Measurements from ENCODE around the gene RGS9BP. TPM values are rescaled to one million over a fixed set of nuclear protein-coding genes. Genes with fewer than 3 reads are reported as not detected.
"Not testable (repeated sequence)": the region's sequence is repeated elsewhere in the genome, so short reads cannot be mapped to it uniquely, and the experiment has no call there.

Gene RGS9BP
- total RNA-seq, 2 experiments from 2014 or later, result 0.14 TPM; not detected in 1

DNA sequence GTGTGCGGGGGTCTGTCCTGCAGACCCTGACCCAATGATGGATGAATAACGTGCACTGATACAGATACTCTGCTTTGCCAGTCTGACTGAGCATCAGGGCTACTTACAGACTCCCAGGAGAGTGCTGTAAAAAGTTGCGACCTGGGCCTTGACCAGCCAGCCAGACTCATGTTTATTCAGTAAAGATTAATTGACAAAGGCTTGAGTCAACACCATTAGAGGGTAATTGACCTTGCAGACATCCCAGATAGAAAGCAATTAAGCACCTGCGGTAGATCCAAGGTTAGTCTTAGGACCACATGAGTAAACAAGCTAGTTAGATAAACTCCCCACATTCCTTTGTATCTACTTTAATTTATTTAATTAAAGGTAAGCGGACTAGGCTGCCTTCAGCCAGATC is 26.4 kb downstream of the RGS9BP start:
- Mint-ChIP-seq H3K27ac (no peak overlapping the region), H3K9me3 (peaks cover 3% of the 10 kb centered on the region), H3K36me3 (ENCODE audit: low read depth) (peaks cover 89% of the 10 kb centered on the region), H3K4me3 (no peak overlapping the region), H3K4me1 (ENCODE audit: low read depth) (peaks cover 32% of the 10 kb centered on the region), H3K27me3 (no peaks in the 10 kb centered on the region)
- DNase-seq (no peak), ATAC-seq (ENCODE audit: poor library complexity) (no peak)
- TF ChIP-seq, protein P1, sequence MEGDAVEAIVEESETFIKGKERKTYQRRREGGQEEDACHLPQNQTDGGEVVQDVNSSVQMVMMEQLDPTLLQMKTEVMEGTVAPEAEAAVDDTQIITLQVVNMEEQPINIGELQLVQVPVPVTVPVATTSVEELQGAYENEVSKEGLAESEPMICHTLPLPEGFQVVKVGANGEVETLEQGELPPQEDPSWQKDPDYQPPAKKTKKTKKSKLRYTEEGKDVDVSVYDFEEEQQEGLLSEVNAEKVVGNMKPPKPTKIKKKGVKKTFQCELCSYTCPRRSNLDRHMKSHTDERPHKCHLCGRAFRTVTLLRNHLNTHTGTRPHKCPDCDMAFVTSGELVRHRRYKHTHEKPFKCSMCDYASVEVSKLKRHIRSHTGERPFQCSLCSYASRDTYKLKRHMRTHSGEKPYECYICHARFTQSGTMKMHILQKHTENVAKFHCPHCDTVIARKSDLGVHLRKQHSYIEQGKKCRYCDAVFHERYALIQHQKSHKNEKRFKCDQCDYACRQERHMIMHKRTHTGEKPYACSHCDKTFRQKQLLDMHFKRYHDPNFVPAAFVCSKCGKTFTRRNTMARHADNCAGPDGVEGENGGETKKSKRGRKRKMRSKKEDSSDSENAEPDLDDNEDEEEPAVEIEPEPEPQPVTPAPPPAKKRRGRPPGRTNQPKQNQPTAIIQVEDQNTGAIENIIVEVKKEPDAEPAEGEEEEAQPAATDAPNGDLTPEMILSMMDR (IDR thresholded peaks at IDR 0.05), result no peak
- Histone ChIP-seq H3K27ac (ENCODE audit: low read depth in 1 of 2, low read length in 2 of 2) (no peak overlapping the region), H3K36me3 (ENCODE audit: insufficient read depth, low read length) (peaks cover 24% of the 10 kb centered on the region), H3K4me1 (ENCODE audit: insufficient read depth, low read length) (no peaks in the 10 kb centered on the region), H3K4me3 (ENCODE audit: low read length) (no peak overlapping the region), H3K9me3 (ENCODE audit: control insufficient read depth in 1 of 2, insufficient read depth in 1 of 2, low read length in 2 of 2) (peaks cover 11 to 25% of the 10 kb centered on the region in 2 experiments), H3K27me3 (ENCODE audit: control insufficient read depth in 1 of 2, insufficient read depth in 2 of 2, low read length in 2 of 2) (no peaks in the 10 kb centered on the region)
- intact Hi-C loops (cut with DNase I, micrococcal nuclease), result no loop called here
- ChIA-PET CTCF (no interaction called here), POLR2A (interaction anchor here (1.5 kb wide), 1 partner anchor 10 kb away, joined by 4 read pairs; the partner anchor contains the start of gene NUDT19)

DNA sequence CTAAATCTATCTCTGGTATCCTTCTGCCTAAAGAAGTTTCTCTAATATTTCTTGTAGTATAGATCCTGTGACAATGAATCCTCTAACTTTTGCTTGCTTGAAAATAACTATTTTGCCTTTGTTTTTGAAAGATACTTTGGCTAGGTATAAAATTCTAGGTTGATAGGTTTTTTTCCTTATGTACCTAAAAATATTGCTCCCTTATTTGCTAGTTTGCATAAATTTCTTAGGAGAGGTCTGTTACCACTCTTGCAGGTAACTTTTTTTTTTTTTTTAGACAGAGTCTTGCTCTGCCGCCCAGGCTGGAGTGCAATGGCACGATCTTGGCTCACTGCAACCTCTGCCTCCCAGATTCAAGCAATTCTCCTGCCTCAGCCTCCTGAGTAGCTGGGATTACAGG is 28.4 kb downstream of the RGS9BP start:
- CTCF ChIA-PET; ATAC-seq (ENCODE audit: poor library complexity); H3K27ac Mint-ChIP-seq; intact Hi-C loops (cut with DNase I, micrococcal nuclease); H3K27me3 Mint-ChIP-seq; H3K4me3 ChIP-seq (ENCODE audit: low read length); H3K27ac ChIP-seq (ENCODE audit: low read depth in 1 of 2, low read length in 2 of 2); H3K27me3 ChIP-seq (ENCODE audit: control insufficient read depth in 1 of 2, insufficient read depth in 2 of 2, low read length in 2 of 2); H3K9me3 Mint-ChIP-seq; H3K4me3 Mint-ChIP-seq; DNase-seq: not testable (repeated sequence)
- Mint-ChIP-seq H3K36me3 (ENCODE audit: low read depth) (peaks cover 79% of the 10 kb centered on the region), H3K4me1 (ENCODE audit: low read depth) (peaks cover 26% of the 10 kb centered on the region)
- POLR2A ChIA-PET, result interaction anchor here (1.4 kb wide), 1 partner anchor 12 kb away, joined by 4 read pairs; the partner anchor contains the start of gene NUDT19
- Histone ChIP-seq H3K9me3 (ENCODE audit: control insufficient read depth in 1 of 2, insufficient read depth in 1 of 2, low read length in 2 of 2) (peaks cover 11 to 25% of the 10 kb centered on the region in 2 experiments), H3K36me3 (ENCODE audit: insufficient read depth, low read length) (peaks cover 15% of the 10 kb centered on the region), H3K4me1 (ENCODE audit: insufficient read depth, low read length) (peaks cover 10% of the 10 kb centered on the region)

DNA sequence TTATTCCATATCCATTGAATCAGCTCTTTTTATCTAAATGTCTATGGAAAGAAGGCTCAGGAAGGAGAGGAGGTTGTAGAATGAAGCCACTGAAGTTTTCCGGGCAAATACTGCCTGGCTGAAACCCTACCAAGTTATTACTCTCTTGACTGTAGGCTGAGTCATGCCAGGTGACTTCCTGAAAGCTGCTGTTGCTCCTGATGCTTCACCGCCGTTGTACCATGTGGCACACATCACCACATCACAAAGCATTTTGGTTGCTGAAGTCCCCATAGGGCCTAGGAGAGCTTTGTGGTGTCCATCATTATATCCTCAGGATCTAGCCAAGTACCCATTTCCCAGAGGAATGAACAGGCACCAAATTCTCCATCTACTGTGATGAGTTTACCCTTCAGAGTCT is 32.8 kb downstream of the RGS9BP start:
- peaks cover 21% of the 10 kb centered on the region for H3K36me3 ChIP-seq (ENCODE audit: insufficient read depth, low read length)
- H3K9me3 Mint-ChIP-seq, result peaks cover 3% of the 10 kb centered on the region
- no peak overlapping the region for H3K27ac ChIP-seq (ENCODE audit: low read depth in 1 of 2, low read length in 2 of 2)
- DNase-seq, result peak in 9 of 14 experiments; percentile 9 to 52 (median 41)
- H3K9me3 ChIP-seq (ENCODE audit: control insufficient read depth in 1 of 2, insufficient read depth in 1 of 2, low read length in 2 of 2), result peaks cover 5 to 15% of the 10 kb centered on the region in 2 experiments
- peaks cover 11% of the 10 kb centered on the region for H3K4me1 Mint-ChIP-seq (ENCODE audit: low read depth)
- TF ChIP-seq, protein P1 (IDR thresholded peaks at IDR 0.05), result no peak
- ATAC-seq (ENCODE audit: poor library complexity), result peak; percentile 75
- intact Hi-C loops (cut with DNase I, micrococcal nuclease), result no loop called here
- no peaks in the 10 kb centered on the region for H3K27me3 ChIP-seq (ENCODE audit: control insufficient read depth in 1 of 2, insufficient read depth in 2 of 2, low read length in 2 of 2)
- H3K4me3 Mint-ChIP-seq, result no peak overlapping the region
- ChIA-PET CTCF (no interaction called here), POLR2A (interaction anchor here (0.8 to 1.2 kb wide), 2 partner anchors 25 to 33 kb away, joined by 3 read pairs; partner anchors contain the start of gene ANKRD27)
- peaks cover 10% of the 10 kb centered on the region for H3K4me1 ChIP-seq (ENCODE audit: insufficient read depth, low read length)
- H3K27me3 Mint-ChIP-seq, result no peaks in the 10 kb centered on the region
- H3K4me3 ChIP-seq (ENCODE audit: low read length), result no peak overlapping the region
- peak overlapping the region; percentile 32 for H3K27ac Mint-ChIP-seq
- H3K36me3 Mint-ChIP-seq (ENCODE audit: low read depth), result peaks cover 61% of the 10 kb centered on the region

DNA sequence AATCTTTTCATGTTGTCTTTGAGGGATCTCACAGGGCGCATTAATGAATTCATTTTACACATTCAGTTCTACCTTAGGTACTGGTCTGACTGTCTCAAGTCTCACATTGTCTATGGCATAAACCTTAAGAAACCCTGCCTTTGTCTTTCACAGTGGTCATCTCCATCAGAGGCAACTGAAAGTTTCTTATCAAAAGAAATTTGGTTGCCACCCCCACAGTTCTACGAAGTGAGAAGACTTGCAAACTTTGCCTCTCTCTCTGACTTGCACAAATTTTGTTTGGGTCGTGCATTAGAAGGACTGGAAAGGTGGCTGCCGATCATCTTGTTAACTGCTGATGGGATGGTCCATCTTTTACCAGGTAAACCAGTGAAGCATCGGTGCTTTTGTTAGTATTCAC is 33.4 kb downstream of the RGS9BP start:
- Histone ChIP-seq H3K4me3 (ENCODE audit: low read length) (no peak overlapping the region), H3K36me3 (ENCODE audit: insufficient read depth, low read length) (peaks cover 25% of the 10 kb centered on the region), H3K27ac (ENCODE audit: low read depth in 1 of 2, low read length in 2 of 2) (no peak overlapping the region), H3K27me3 (ENCODE audit: control insufficient read depth in 1 of 2, insufficient read depth in 2 of 2, low read length in 2 of 2) (no peaks in the 10 kb centered on the region), H3K9me3 (ENCODE audit: control insufficient read depth in 1 of 2, insufficient read depth in 1 of 2, low read length in 2 of 2) (peaks cover 2 to 9% of the 10 kb centered on the region in 2 experiments), H3K4me1 (ENCODE audit: insufficient read depth, low read length) (peaks cover 10% of the 10 kb centered on the region)
- H3K4me1 Mint-ChIP-seq (ENCODE audit: low read depth), result peaks cover 11% of the 10 kb centered on the region
- no peak for ATAC-seq (ENCODE audit: poor library complexity)
- H3K27me3 Mint-ChIP-seq, result no peaks in the 10 kb centered on the region
- ChIA-PET CTCF (no interaction called here), POLR2A (interaction anchor here (0.8 to 1.2 kb wide), 2 partner anchors 26 to 34 kb away, joined by 3 read pairs; partner anchors contain the start of gene ANKRD27)
- TF ChIP-seq, protein P1 (IDR thresholded peaks at IDR 0.05), result no peak
- H3K4me3 Mint-ChIP-seq, result no peak overlapping the region
- H3K36me3 Mint-ChIP-seq (ENCODE audit: low read depth), result peaks cover 60% of the 10 kb centered on the region
- intact Hi-C loops (cut with DNase I, micrococcal nuclease), result no loop called here
- no peak for DNase-seq
- peaks cover under 1% of the 10 kb centered on the region for H3K9me3 Mint-ChIP-seq
- H3K27ac Mint-ChIP-seq, result peak overlapping the region; percentile 32
